Jurkat, Clone E6-1 (cell line): ENCODE data around the gene TMED6.
"Not testable (repeated sequence)": the region's sequence is repeated elsewhere in the genome, so short reads cannot be mapped to it uniquely, and the experiment has no call there.

Experiments used
- DNase-seq: peaks from one replicate; pipeline ENCODE4 v3.0.0-alpha.2; 2011; ENCODE audit warnings: low read depth, low spot score
- H3K4me3 ChIP-seq: 2 replicates; pipeline ENCODE4 v1.5.1; 2011; ENCODE audit warnings: mild to moderate bottlenecking, low read length, control low read depth, moderate library complexity

TMED6 gene

GRCh38 chr16:69365901-69366300 is 14.3 kb upstream of the TMED6 start:
- H3K4me3 ChIP-seq = no peak overlapping the region
- DNase-seq = no peak

DNA sequence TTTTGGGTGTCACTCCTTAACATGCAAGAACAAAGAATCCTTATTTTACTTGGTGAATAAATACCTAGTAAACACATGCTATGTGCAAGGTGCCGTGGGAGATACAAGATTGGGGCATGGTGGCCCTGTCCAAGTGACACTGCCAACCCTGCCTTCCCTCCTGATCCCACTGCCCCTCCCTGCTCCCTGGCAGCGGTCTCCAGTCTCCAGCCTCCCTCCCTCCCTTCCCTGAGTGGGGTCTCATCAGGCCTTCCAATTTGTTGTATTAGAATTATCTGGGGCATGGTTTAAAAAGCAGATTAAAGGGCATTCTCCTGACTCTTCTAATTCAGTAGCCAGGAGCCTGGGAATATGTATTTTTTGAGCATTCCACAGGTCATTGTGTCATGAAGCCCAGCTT is 12.5 kb upstream of the TMED6 start:
- no peak for DNase-seq

DNA sequence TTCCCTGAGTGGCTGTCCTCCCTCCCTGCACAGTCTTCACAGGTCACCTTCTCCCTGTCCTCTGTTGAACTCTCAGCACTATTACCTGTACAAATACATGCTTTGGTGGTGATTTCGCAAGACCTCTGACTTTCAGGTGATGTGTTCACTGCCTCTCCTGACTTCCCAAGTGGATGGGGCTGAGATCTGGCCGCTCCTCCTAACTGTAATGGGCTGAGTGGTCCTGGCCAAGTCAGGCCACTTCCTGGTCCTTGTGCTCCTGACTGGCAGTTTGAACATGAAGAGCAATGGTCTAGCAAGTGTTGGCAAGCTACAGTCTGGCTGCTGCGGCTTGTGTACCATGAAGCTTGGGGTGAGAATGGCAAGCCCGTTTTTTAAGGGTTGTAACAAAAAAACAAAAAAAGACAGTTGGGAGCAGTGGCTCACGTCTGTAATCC is 11.7 kb upstream of the TMED6 start:
- no peak for DNase-seq
- H3K4me3 ChIP-seq = no peak overlapping the region

More for the DNA sequence above, 12.5 kb upstream of the TMED6 start:
- H3K4me3 ChIP-seq = no peak overlapping the region

GRCh38 chr16:69360070-69360469 is 8.5 kb upstream of the TMED6 start:
- H3K4me3 ChIP-seq, DNase-seq: not testable (repeated sequence)

GRCh38 chr16:69350536-69351133 is 951 bp downstream of the TMED6 start:
- DNase-seq = no peak
- no peak overlapping the region for H3K4me3 ChIP-seq

- no peak overlapping the region for H3K4me3 ChIP-seq
- DNase-seq = no peak
Observed at GRCh38 chr16:69349536-69349935, 2.0 kb downstream of the TMED6 start.

- no peak overlapping the region for H3K4me3 ChIP-seq
Observed at GRCh38 chr16:69348222-69348621, 3.4 kb downstream of the TMED6 start.

DNA sequence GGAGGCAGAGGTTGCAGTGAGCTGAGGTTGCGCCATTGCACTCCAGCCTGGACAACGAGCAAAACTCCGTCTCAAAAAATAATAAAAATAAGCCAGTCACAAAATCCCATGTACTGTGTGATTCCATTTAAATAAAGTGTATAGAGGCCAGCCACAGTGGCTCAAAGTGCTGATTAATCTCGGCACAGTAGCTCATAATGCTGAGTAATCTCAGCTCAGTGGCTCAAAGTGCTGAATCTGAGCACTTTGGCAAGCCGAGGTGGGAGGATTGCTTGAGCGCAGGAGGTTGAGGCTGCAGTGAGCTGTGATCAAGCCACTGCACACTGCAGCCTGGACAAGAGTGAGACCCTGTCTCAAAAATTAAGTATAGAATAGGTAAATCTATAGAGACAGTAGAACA is 4.9 kb downstream of the TMED6 start:
- no peak overlapping the region for H3K4me3 ChIP-seq
- no peak for DNase-seq

More at GRCh38 chr16:69348222-69348621, 3.4 kb downstream of the TMED6 start:
- DNase-seq = no peak

- no peak for DNase-seq
- H3K4me3 ChIP-seq = no peak overlapping the region
Observed at GRCh38 chr16:69345923-69346322, 5.7 kb downstream of the TMED6 start.

DNA sequence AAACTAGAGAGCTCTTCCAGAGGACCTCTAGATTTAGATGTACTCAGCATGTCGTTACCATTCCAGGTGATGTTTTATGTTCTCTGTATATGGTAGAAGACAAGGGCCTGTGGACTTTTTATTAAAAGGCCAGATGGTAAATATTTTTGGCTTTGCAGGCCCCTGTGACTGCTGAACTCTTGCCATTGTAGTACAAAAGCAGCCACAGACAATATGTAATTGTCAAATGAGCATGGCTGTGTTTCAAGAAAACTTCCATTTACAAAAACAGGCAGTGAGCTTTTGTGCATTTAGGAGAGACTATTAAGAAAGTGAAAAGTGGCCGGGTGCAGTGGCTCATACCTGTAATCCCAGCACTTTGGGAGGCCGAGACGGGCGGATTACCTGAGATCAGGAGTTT is 7.4 kb downstream of the TMED6 start:
- no peak for DNase-seq

GRCh38 chr16:69340095-69340644 is 11.4 kb downstream of the TMED6 start:
- DNase-seq = no peak

More for the DNA sequence above, 7.4 kb downstream of the TMED6 start:
- no peak overlapping the region for H3K4me3 ChIP-seq

GRCh38 chr16:69339289-69340094 is 12.1 kb downstream of the TMED6 start, which contains the start of the genes COG8 and NIP7:
Gene COG8, minus strand, starts transcription at chr16:69339564. Its CDS starts 12 bp downstream, at chr16:69339552.
Gene NIP7, plus strand, starts transcription at chr16:69339772. Its CDS starts 58 bp downstream, at chr16:69339830.
- H3K4me3 ChIP-seq = peak within 1 kb of the TSS; percentile 89
- peak; percentile 96 for DNase-seq

More at GRCh38 chr16:69340095-69340644, 11.4 kb downstream of the TMED6 start:
- H3K4me3 ChIP-seq = peak overlapping the region; percentile 89

GRCh38 chr16:69338557-69339288 is 12.9 kb downstream of the TMED6 start:
- H3K4me3 ChIP-seq = peak overlapping the region; percentile 89
- DNase-seq = no peak

DNA sequence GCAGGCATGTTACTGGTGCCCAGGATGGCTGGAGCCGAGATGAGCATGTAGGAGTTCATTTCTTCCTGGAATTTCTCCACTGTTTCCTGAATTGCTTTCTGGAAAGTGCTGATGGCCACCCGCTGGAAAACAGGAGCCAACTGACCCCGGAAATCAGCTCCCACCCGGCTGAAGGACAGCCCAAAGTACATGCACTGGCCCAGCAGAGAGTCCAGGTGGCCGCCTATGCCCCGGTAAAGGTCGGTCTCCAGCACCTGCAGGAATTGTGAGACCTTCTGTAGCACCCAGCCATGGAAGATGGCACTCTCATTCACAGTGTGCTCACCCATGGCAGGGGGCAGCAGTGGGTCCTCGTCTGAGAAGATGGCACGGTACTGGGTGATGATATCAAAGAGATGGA is 16.9 kb downstream of the TMED6 start:
- DNase-seq = no peak
- H3K4me3 ChIP-seq = no peak overlapping the region

DNA sequence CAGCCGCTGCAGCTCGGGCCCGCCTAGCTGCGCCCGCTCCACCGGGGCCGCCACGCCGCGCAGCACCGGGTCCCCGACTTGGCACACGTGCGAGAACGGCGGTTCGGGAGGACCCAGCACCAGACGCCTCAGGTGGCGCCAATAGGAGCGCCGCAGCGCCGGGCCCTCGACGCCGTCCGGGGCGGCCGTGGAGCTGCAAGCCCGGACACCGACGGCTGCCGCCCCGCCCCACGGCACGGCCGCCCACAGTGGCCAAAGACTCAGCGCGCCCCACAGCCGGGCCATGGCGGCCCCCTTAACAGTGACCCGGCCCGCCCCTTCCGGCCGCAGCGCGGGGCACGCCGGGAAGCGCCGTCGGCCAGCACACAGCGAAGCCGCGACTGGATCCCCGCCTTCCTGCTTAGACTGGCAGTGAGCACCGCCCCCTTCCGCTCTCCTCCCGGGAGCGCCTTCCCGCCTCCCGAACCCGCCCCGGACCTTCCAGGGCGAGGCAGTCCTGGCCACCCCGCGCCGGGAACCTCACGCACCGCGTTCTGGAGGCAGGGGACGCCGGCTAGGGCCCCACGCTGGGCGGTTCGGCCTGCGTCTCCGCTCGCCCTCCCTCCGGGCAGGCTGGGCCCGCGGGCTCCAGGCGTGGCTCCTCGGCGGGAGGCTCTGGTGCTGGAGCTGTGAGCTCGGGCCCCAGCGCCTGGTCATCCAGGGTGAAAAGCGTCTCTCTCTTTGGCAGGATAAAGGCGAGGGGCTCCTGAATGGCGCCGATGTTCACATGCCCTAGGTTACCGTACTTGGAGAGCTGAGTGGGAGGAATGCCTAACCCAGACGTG is 21.1 kb downstream of the TMED6 start, which contains the start of gene PDF:
TSS of gene PDF (minus strand) at position 303 of the 824 bp plus-strand sequence. CDS start at position 285, 18 bp downstream.
- peak within 1 kb of the TSS; percentile 87 for H3K4me3 ChIP-seq
- peak; percentile 81 for DNase-seq

DNA sequence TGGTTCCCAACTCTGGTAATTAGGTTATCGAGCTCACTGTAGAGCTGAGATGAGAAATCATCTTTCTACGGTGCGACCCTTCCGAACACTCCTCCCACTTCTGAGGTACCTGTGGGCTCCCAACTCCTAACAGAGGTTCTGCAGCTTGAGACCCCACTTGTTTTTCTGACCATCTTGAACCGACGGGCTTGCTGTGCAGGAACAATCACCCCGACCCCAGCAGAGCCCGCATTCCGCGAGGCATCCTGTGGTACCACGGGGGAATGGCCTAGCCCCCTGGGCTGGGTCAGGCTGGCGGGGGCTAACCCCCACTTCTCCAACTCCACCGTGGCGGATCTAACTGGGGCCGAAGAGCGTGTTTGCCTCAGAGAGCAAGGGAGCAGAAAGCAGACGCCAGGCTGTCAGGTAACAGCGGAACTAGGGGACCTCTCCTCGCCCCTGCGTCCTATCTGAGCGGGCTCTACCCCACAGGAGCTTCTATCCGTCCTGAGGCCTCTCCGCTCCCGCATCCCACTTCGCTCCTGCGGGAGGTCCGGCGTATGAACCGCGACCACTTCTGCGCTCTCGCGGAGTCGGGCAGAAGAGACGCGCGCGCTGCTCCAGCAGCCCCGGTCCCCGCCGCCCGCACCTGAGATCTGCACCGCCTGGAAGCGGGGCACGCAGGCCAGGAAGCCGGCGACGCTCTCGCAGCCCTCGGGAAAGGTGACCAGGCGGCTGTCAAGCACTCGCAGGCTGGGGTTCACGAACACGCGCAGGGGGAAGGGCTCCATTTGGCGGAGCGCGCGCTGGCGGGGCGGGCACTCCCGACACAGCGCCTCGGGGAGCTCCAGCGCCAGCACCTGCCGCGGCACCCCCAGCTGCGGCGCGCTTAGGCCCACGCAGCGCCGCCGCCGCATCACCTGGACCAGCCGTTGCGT is 22.0 kb downstream of the TMED6 start:
- no peak for DNase-seq
- H3K4me3 ChIP-seq = peak overlapping the region; percentile 87

- no peak for DNase-seq
Observed at GRCh38 chr16:69328854-69329316, 22.7 kb downstream of the TMED6 start.

More at GRCh38 chr16:69328854-69329316, 22.7 kb downstream of the TMED6 start:
- peak overlapping the region; percentile 87 for H3K4me3 ChIP-seq
